Neural progenitor cell (in vitro differentiated cells): ENCODE measurements around the gene IQCF5. TPM values are rescaled to one million over a fixed set of nuclear protein-coding genes. Genes with fewer than 3 reads are reported as not detected.

Experiments used
- DNase-seq: peaks from one replicate; pipeline ENCODE4 v3.0.0-alpha.2; 2016; ENCODE audit warnings: low spot score
- H2AFZ ChIP-seq: fragments of 200-600 bp; sonication (generic); replicated peaks from 2 replicates; pipeline ENCODE4 v1.6.1; 2016; ENCODE audit warnings: antibody characterized with exemption
- H3F3A ChIP-seq: fragments of 200-600 bp; sonication (generic); 2 replicates; pipeline ENCODE4 v1.6.1; 2016; ENCODE audit warnings: antibody characterized with exemption, low read depth
- H3K27ac ChIP-seq: fragments of 200-600 bp; sonication (generic); 2 replicates; pipeline ENCODE4 v1.5.1; 2016; ENCODE audit warnings: mild to moderate bottlenecking
- H3K27me3 ChIP-seq: fragments of 200-600 bp; sonication (generic); 2 replicates; pipeline ENCODE4 v1.6.1; 2016; ENCODE audit warnings: mild to moderate bottlenecking, moderate library complexity
- H3K36me3 ChIP-seq: fragments of 200-600 bp; sonication (generic); 2 replicates; pipeline ENCODE4 v1.5.1; 2016
- H3K4me1 ChIP-seq: fragments of 200-600 bp; sonication (generic); 2 replicates; pipeline ENCODE4 v1.6.1; 2016; ENCODE audit warnings: mixed run types
- H3K4me2 ChIP-seq: fragments of 200-600 bp; sonication (generic); 2 replicates; pipeline ENCODE4 v1.6.1; 2016
- H3K4me3 ChIP-seq: fragments of 200-600 bp; sonication (generic); 2 replicates; pipeline ENCODE4 v1.5.1; 2016
- H3K79me2 ChIP-seq: fragments of 200-600 bp; sonication (generic); 2 replicates; pipeline ENCODE4 v1.6.1; 2016; ENCODE audit warnings: low read depth
- H3K9ac ChIP-seq: fragments of 200-600 bp; sonication (generic); 2 replicates; pipeline ENCODE4 v1.6.1; 2016
- H3K9me3 ChIP-seq: fragments of 200-600 bp; sonication (generic); 2 replicates; pipeline ENCODE4 v1.5.1; 2016; ENCODE audit warnings: low read depth
- H4K20me1 ChIP-seq: fragments of 200-600 bp; sonication (generic); 2 replicates; pipeline ENCODE4 v1.6.1; 2016; ENCODE audit warnings: low read depth
- H3K27ac Mint-ChIP-seq: 3 replicates; pipeline ENCODE4 v1.8.0; 2021; ENCODE audit warnings: mixed read lengths
- H3K27me3 Mint-ChIP-seq: 2 replicates; pipeline ENCODE4 v1.8.0; 2022; ENCODE audit warnings: low read depth, mild to moderate bottlenecking, inconsistent platforms, moderate library complexity, mixed read lengths; ENCODE audit not compliant: insufficient read depth
- H3K36me3 Mint-ChIP-seq: 3 replicates; pipeline ENCODE4 v1.8.0; 2021; ENCODE audit warnings: mixed read lengths
- H3K4me1 Mint-ChIP-seq: 3 replicates; pipeline ENCODE4 v1.8.0; 2021; ENCODE audit warnings: mixed read lengths
- H3K4me3 Mint-ChIP-seq: 3 replicates; pipeline ENCODE4 v1.8.0; 2021; ENCODE audit warnings: mild to moderate bottlenecking, moderate library complexity, mixed read lengths
- H3K9me3 Mint-ChIP-seq: 3 replicates; pipeline ENCODE4 v1.8.0; 2020; ENCODE audit warnings: mixed read lengths
- EZH2 ChIP-seq: fragments of 200-600 bp; sonication (generic); IDR thresholded peaks from 2 replicates; pipeline ENCODE4 v1.6.1; 2017; ENCODE audit warnings: antibody characterized with exemption, mild to moderate bottlenecking, moderate library complexity
- EZH2phosphoT487 ChIP-seq: fragments of 200-600 bp; sonication (generic); IDR thresholded peaks from 2 replicates; pipeline ENCODE4 v1.6.1; 2017; ENCODE audit warnings: antibody characterized with exemption
- total RNA-seq: library from RNA; depleted of rRNA; stranded (reverse); fragments of >200 nt; gene quantifications from 2 replicates; pipeline ENCODE4 v1.2.3, GENCODE V29; 2015; ENCODE audit warnings: low replicate concordance
- TF ChIP-seq, protein P1 (sequence below): fragments of 200-600 bp; sonication (generic); IDR thresholded peaks from 2 replicates; pipeline ENCODE4 v1.5.1; 2017; ENCODE audit warnings: antibody characterized with exemption, mild to moderate bottlenecking

The IQCF5 gene
- total RNA-seq, 1 donor from 2014 or later: not detected

GRCh38 chr3:51891242-51892039, 16.0 kb upstream of the IQCF5 start:
- no peak overlapping the region for H3K4me3 ChIP-seq
- Mint-ChIP-seq H3K27me3 (peaks cover 7% of the 10 kb centered on the region), H3K27ac (peak overlapping the region; percentile 23), H3K4me3 (no peak overlapping the region), H3K9me3 (no peaks in the 10 kb centered on the region), H3K36me3 (no peaks in the 10 kb centered on the region), H3K4me1 (peaks cover 13% of the 10 kb centered on the region)
- DNase-seq: no peak
- peaks cover 4% of the 10 kb centered on the region for H3K4me1 ChIP-seq
- TF ChIP-seq, protein P1, sequence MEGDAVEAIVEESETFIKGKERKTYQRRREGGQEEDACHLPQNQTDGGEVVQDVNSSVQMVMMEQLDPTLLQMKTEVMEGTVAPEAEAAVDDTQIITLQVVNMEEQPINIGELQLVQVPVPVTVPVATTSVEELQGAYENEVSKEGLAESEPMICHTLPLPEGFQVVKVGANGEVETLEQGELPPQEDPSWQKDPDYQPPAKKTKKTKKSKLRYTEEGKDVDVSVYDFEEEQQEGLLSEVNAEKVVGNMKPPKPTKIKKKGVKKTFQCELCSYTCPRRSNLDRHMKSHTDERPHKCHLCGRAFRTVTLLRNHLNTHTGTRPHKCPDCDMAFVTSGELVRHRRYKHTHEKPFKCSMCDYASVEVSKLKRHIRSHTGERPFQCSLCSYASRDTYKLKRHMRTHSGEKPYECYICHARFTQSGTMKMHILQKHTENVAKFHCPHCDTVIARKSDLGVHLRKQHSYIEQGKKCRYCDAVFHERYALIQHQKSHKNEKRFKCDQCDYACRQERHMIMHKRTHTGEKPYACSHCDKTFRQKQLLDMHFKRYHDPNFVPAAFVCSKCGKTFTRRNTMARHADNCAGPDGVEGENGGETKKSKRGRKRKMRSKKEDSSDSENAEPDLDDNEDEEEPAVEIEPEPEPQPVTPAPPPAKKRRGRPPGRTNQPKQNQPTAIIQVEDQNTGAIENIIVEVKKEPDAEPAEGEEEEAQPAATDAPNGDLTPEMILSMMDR: no peak
- no peaks in the 10 kb centered on the region for H3F3A ChIP-seq
- no peak overlapping the region for H3K9ac ChIP-seq
- H3K4me2 ChIP-seq: no peak overlapping the region
- H3K27ac ChIP-seq: no peak overlapping the region
- H4K20me1 ChIP-seq: no peaks in the 10 kb centered on the region
- no peaks in the 10 kb centered on the region for H3K36me3 ChIP-seq
- no peaks in the 10 kb centered on the region for H3K27me3 ChIP-seq
- no peaks in the 10 kb centered on the region for H3K79me2 ChIP-seq
- H2AFZ ChIP-seq: no peak overlapping the region
- no peaks in the 10 kb centered on the region for H3K9me3 ChIP-seq

DNA sequence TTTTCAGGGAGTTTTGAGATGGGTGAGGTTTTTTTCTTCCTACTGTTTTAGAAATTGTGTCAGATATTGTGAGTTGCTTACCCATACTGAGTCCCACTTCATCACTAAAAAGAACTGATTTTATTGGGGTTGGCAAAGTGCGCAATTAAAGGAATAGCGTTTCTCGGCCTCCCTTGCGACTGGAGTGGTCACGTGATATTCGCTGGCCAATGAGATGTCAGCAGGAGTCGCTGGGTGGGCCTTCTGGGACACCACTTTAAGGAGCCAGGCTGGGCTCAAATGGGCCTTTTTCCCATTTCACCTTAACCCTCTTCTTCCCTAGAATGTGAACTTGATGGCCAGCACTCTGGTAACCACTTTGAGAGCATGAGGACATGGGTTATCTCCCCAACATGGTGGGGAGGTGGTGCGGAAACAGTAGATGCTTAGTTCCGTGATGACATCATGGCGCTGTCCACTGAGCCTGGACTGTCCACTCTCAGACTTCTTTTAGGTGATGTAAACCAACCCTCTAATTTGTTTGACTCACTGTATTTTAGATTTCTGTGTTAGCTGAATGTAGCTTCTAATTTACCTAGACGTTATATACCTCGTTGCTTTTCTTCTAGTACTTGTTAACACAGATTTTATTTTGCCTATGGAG, 13.2 kb upstream of the IQCF5 start:
- H3K9me3 Mint-ChIP-seq: no peaks in the 10 kb centered on the region
- no peak overlapping the region for H3K4me3 Mint-ChIP-seq
- peaks cover 11% of the 10 kb centered on the region for H3K4me1 Mint-ChIP-seq
- TF ChIP-seq, protein P1: no peak
- TF ChIP-seq EZH2: no peak
- TF ChIP-seq EZH2phosphoT487: no peak
- Histone ChIP-seq H3F3A (no peaks in the 10 kb centered on the region), H2AFZ (no peak overlapping the region), H3K79me2 (no peaks in the 10 kb centered on the region), H3K27me3 (no peaks in the 10 kb centered on the region), H3K4me3 (no peak overlapping the region), H3K4me2 (no peak overlapping the region), H3K27ac (no peak overlapping the region), H4K20me1 (no peaks in the 10 kb centered on the region), H3K9ac (no peak overlapping the region), H3K4me1 (peaks cover 4% of the 10 kb centered on the region), H3K36me3 (no peaks in the 10 kb centered on the region), H3K9me3 (no peaks in the 10 kb centered on the region)
- DNase-seq: no peak
- no peak overlapping the region for H3K27ac Mint-ChIP-seq
- H3K27me3 Mint-ChIP-seq: peaks cover 6% of the 10 kb centered on the region
- no peaks in the 10 kb centered on the region for H3K36me3 Mint-ChIP-seq

GRCh38 chr3:51887620-51888019, 12.2 kb upstream of the IQCF5 start:
- Histone ChIP-seq H3K27me3 (no peaks in the 10 kb centered on the region), H3K27ac (no peak overlapping the region), H3K9ac (no peak overlapping the region), H3K9me3 (no peaks in the 10 kb centered on the region), H3K4me2 (no peak overlapping the region), H3F3A (no peaks in the 10 kb centered on the region), H4K20me1 (no peaks in the 10 kb centered on the region), H3K4me1 (peaks cover 4% of the 10 kb centered on the region), H3K79me2 (no peaks in the 10 kb centered on the region), H2AFZ (no peak overlapping the region), H3K4me3 (no peak overlapping the region), H3K36me3 (no peaks in the 10 kb centered on the region)
- Mint-ChIP-seq H3K4me1 (peaks cover 11% of the 10 kb centered on the region), H3K27ac (no peak overlapping the region), H3K27me3 (peaks cover 6% of the 10 kb centered on the region), H3K36me3 (no peaks in the 10 kb centered on the region), H3K4me3 (no peak overlapping the region), H3K9me3 (no peaks in the 10 kb centered on the region)
- TF ChIP-seq EZH2: no peak
- TF ChIP-seq, protein P1: no peak
- no peak for TF ChIP-seq EZH2phosphoT487
- DNase-seq: no peak
